ES-I3 (cell line): Measurements from ENCODE around the gene PACSIN1.
"Not testable (repeated sequence)": the region's sequence is repeated elsewhere in the genome, so short reads cannot be mapped to it uniquely, and the experiment has no call there.

ENCODE experiments used
- H3K36me3 ChIP-seq: 2 replicates; pipeline ENCODE4 v1.6.1; 2013; ENCODE audit warnings: mild to moderate bottlenecking, low read length, control low read depth, moderate library complexity; ENCODE audit not compliant: insufficient read depth
- H3K4me1 ChIP-seq: 2 replicates; pipeline ENCODE4 v1.6.1; 2013; ENCODE audit warnings: mild to moderate bottlenecking, control low read depth, low read length; ENCODE audit not compliant: insufficient read depth
- H3K9ac ChIP-seq: 2 replicates; pipeline ENCODE4 v1.6.1; 2013; ENCODE audit warnings: low read depth, mild to moderate bottlenecking, low read length, moderate library complexity
- H3K9me3 ChIP-seq: 2 replicates; pipeline ENCODE4 v1.6.1; 2013; ENCODE audit warnings: mild to moderate bottlenecking, low read length, moderate library complexity; ENCODE audit not compliant: control insufficient read depth, insufficient read depth

Gene PACSIN1

GRCh38 chr6:34485321-34486060, 19.6 kb downstream of the PACSIN1 start:
- H3K36me3 ChIP-seq = no peaks in the 10 kb centered on the region
- peaks cover 5% of the 10 kb centered on the region for H3K4me1 ChIP-seq

GRCh38 chr6:34486106-34486740, 20.3 kb downstream of the PACSIN1 start:
- no peak overlapping the region for H3K9ac ChIP-seq
- peaks cover 9% of the 10 kb centered on the region for H3K4me1 ChIP-seq
- H3K9me3 ChIP-seq = no peaks in the 10 kb centered on the region
- H3K36me3 ChIP-seq = no peaks in the 10 kb centered on the region

More at GRCh38 chr6:34485321-34486060, 19.6 kb downstream of the PACSIN1 start:
- no peak overlapping the region for H3K9ac ChIP-seq
- H3K9me3 ChIP-seq = no peaks in the 10 kb centered on the region

DNA sequence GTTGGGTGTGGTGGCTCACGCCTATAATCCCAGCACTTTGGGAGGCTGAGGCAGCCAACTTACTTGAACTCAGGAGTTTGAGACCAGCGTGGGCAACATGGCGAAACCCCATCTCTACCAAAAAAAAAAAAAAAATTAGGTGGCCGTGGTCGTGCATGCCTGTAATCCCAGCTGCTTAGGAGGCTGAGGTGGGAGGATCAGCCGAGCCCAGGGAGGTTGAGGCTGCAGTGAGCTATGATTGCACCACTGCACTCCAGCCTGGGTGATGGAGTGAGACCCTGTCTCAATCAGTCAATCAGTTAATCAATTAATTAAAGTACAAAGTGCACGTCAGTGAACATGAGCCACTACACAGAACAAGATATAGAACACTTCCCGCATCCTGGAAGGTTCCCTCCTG, 21.0 kb downstream of the PACSIN1 start:
- peaks cover 10% of the 10 kb centered on the region for H3K4me1 ChIP-seq
- not testable (repeated sequence) for H3K9ac ChIP-seq, H3K9me3 ChIP-seq

GRCh38 chr6:34487536-34487935, 21.7 kb downstream of the PACSIN1 start:
- H3K9ac ChIP-seq = no peak overlapping the region
- H3K4me1 ChIP-seq = peaks cover 10% of the 10 kb centered on the region
- no peaks in the 10 kb centered on the region for H3K36me3 ChIP-seq

More for the DNA sequence above, 21.0 kb downstream of the PACSIN1 start:
- not testable (repeated sequence) for H3K36me3 ChIP-seq

DNA sequence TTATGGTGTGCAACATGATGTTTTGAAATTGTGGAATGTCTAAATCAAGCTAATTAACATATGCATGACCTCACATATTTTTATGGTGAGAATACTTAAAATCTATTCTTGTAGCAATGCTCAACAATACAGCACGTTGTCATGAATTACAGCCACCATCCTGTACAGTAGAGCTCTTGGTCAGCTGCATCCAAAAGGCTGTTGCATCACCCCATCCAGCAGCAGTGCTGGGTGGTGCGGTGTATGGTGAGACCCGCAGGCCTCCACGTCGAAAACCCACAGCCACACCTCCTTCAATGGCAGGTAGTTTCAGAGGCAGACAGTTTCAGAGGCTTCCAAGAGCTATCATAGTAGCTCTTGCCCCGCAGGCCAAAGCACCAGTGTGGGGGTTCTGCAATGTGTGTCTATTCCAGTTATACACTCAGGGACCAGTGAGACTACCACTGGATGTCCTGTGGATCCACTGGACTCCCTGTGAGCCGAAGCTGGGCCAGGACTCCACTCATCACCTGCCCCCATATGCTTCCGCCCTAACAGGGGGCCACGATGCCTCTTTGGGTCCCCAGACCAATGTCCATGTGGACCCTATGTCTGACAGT, 23.4 kb downstream of the PACSIN1 start:
- no peak overlapping the region for H3K9ac ChIP-seq
- H3K9me3 ChIP-seq = no peaks in the 10 kb centered on the region
- H3K36me3 ChIP-seq = no peaks in the 10 kb centered on the region
- H3K4me1 ChIP-seq = peaks cover 10% of the 10 kb centered on the region

More at GRCh38 chr6:34487536-34487935, 21.7 kb downstream of the PACSIN1 start:
- no peaks in the 10 kb centered on the region for H3K9me3 ChIP-seq

- H3K9me3 ChIP-seq = no peaks in the 10 kb centered on the region
- peaks cover 8% of the 10 kb centered on the region; the same call in 1 of the 2 replicates for H3K4me1 ChIP-seq
- H3K9ac ChIP-seq = no peak overlapping the region
- H3K36me3 ChIP-seq = no peaks in the 10 kb centered on the region
These were observed 24.7 kb downstream of the PACSIN1 start for GRCh38 chr6:34490390-34491090.

- Histone ChIP-seq H3K4me1 (peaks cover 8% of the 10 kb centered on the region; the same call in 1 of the 2 replicates), H3K9ac (no peak overlapping the region), H3K9me3 (no peaks in the 10 kb centered on the region), H3K36me3 (no peaks in the 10 kb centered on the region)
These were observed 25.2 kb downstream of the PACSIN1 start for GRCh38 chr6:34491091-34491430.

- H3K36me3 ChIP-seq = no peaks in the 10 kb centered on the region
- H3K9me3 ChIP-seq = no peaks in the 10 kb centered on the region
- H3K9ac ChIP-seq = no peak overlapping the region
- peaks cover 8% of the 10 kb centered on the region; the same call in 1 of the 2 replicates for H3K4me1 ChIP-seq
These were observed 27.5 kb downstream of the PACSIN1 start for GRCh38 chr6:34493344-34493743.

DNA sequence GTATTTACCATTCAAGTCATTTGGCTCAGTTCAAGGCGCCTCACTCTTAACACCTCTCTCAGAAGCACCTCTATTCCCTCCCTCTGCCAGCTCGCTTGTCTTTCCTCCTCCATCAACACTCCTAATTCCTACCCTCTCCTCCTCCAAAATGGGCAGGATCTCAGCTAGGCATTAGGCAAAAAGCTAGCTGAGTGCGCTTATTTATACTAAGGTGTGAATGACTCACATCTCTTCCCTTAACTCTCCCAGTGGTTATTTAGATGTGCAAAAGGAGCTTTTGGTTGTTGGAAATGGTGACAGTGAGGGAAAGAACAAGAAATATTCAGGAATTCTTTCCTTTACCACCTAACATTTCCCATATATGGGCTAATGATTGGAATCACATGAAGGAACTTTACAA, 29.1 kb downstream of the PACSIN1 start:
- peaks cover under 1% of the 10 kb centered on the region; the same call in 1 of the 2 replicates for H3K9me3 ChIP-seq
- peaks cover 8% of the 10 kb centered on the region; the same call in 1 of the 2 replicates for H3K4me1 ChIP-seq
- H3K9ac ChIP-seq = no peak overlapping the region
- no peaks in the 10 kb centered on the region for H3K36me3 ChIP-seq

DNA sequence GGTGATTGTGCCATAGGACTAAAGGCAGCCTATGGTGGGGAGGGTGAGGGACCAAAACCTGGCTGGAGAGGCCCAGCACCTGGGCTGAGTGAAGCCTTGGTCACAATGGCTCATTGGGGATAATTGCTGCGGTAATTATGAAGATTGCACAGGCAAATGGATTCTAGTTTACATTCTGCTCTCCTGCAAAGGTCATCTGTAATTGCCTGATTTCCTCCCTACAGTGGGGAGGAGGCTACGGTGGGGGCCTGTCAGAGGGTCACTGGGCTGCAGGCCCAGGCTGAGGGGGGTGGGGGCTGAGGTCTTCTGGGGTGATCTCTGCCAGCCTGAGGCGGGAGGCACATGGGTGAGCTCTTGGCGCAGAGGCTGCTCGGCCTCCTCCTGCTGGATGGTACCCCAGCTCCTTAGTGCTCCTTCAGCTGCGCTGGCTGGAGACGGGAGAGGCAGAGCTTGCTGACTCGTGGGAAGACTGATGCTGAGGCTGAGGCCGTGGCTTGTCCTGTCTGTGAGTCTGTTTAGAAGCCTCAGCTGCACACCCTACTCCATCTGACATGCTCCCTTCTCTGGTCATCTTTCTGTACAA, 30.3 kb downstream of the PACSIN1 start:
- Histone ChIP-seq H3K9ac (no peak overlapping the region), H3K4me1 (peaks cover 2% of the 10 kb centered on the region; the same call in 1 of the 2 replicates), H3K9me3 (peaks cover 5% of the 10 kb centered on the region), H3K36me3 (no peaks in the 10 kb centered on the region)

DNA sequence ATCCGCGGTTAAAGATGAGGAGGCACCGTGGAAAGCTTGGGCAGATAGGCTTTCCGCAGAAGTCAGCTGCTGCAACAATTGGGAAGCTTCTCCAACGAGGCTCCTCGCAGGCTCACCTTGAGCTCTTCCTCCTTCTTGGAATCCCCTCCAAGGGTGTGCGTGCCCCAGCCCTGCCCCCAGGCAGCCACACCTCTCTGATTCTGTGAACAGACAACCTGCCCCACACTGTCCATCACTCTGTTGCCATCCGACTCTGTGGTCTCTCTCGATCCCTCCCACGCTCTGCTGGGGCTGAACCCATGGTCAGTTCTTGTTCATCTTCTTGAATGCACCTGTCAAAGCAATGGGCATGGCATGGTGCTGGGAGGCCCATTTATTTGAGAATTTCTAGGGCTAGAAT, 31.5 kb downstream of the PACSIN1 start:
- Histone ChIP-seq H3K9me3 (peaks cover 5% of the 10 kb centered on the region), H3K9ac (no peak overlapping the region), H3K4me1 (no peaks in the 10 kb centered on the region), H3K36me3 (no peaks in the 10 kb centered on the region)

DNA sequence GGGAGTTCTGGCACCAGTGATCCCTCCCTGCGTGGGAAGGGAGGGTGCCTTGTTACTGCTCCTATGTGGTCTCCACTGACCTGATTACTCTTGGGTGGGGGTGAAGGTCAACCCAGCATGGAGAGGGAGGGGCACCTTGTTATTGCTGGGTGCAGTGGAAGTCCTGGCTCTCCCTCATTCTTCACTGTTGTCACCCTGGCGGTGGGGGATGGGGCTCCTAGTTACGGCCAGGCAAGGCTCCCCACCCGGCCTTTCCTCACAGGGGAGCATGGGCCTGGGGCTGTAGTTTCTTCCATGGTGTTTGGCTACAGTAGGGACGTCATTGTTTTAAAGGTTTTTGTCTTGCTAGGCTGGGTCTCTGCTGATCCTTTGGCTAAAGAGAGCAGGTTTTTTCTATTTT, 40.8 kb downstream of the PACSIN1 start:
- H3K9me3 ChIP-seq = no peaks in the 10 kb centered on the region
- H3K9ac ChIP-seq = no peak overlapping the region
- H3K4me1 ChIP-seq = peaks cover 7% of the 10 kb centered on the region
- H3K36me3 ChIP-seq = no peaks in the 10 kb centered on the region

DNA sequence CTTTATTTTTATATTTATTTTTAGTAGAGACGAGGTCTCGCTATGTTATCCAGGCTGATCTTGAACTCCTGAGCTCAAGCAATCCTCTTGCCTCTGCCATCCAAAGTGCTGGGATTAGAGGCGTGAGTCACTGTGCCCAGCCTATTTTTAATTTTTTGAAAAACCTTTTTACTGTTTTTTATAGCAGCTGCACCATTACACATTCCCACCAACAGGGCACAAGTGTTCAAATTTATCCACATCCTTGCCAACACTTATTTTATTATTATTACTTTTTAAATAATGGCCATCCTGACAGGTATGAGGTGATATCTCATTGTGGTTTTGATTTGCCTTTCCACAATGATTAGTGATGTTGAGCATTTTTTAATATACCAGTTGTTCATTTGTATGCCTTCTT, 42.5 kb downstream of the PACSIN1 start:
- Histone ChIP-seq H3K9me3 (no peaks in the 10 kb centered on the region), H3K4me1 (peaks cover 7% of the 10 kb centered on the region), H3K9ac (no peak overlapping the region), H3K36me3 (no peaks in the 10 kb centered on the region)

GRCh38 chr6:34509782-34510181, 43.9 kb downstream of the PACSIN1 start:
- Histone ChIP-seq H3K9ac (no peak overlapping the region), H3K36me3 (no peaks in the 10 kb centered on the region), H3K4me1 (peaks cover 7% of the 10 kb centered on the region), H3K9me3 (no peaks in the 10 kb centered on the region)
